Measurements from ENCODE around the gene CFD.
"Not testable (repeated sequence)": the region's sequence is repeated elsewhere in the genome, so short reads cannot be mapped to it uniquely, and the experiment has no call there.

Gene CFD

DNA sequence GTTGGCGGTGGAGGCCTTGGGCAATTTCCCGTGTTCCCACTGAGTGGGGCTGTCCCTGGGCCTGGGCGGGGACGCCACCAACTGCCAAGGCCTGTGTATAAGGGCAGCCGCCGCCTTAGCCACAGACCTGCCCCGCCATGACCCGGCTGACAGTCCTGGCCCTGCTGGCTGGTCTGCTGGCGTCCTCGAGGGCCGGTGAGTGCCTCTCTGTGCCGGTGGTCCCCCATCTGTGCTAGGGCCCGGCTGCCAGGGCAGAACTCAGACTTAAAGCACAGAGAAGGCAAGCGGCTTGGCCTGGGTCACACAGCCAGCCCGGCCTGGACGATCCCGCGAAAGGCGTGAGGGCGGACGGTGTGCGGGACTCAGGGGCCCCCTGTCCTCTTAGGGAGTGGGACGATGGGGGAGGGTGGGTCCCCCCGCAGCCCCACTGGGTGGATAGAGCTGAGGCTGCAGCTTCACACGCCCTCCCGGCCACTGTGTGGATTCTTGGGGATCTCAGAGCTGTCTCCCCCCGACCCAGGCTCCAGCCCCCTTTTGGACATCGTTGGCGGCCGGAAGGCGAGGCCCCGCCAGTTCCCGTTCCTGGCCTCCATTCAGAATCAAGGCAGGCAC, 31.6 kb upstream of the CFD start, which contains the start of gene AZU1:
Gene AZU1, plus strand, starts transcription at position 128 of the 612 bp plus-strand sequence. Its CDS starts 10 bp downstream, at position 138.
- 87 to 90% methylated on average over 18 to 33 of the region's 33 CpGs for WGBS, 2 experiments (ENCODE audit: insufficient coverage in 2 of 2)
- H3K9me3 ChIP-seq (ENCODE audit: control insufficient read depth, low read length), result no peaks in the 10 kb centered on the region
- no peak within 1 kb of the TSS for H3K4me3 ChIP-seq (ENCODE audit: extremely low read depth, insufficient read depth, low read length, poor library complexity, severe bottlenecking)
- H3K4me1 ChIP-seq (ENCODE audit: control insufficient read depth, insufficient read depth, low read length, poor library complexity, severe bottlenecking), result no peaks in the 10 kb centered on the region
- H3K27ac ChIP-seq (ENCODE audit: low read depth, low read length, severe bottlenecking), result no peak within 1 kb of the TSS
- no peaks in the 10 kb centered on the region for H3K36me3 ChIP-seq (ENCODE audit: control insufficient read depth, insufficient read depth, low read length)

DNA sequence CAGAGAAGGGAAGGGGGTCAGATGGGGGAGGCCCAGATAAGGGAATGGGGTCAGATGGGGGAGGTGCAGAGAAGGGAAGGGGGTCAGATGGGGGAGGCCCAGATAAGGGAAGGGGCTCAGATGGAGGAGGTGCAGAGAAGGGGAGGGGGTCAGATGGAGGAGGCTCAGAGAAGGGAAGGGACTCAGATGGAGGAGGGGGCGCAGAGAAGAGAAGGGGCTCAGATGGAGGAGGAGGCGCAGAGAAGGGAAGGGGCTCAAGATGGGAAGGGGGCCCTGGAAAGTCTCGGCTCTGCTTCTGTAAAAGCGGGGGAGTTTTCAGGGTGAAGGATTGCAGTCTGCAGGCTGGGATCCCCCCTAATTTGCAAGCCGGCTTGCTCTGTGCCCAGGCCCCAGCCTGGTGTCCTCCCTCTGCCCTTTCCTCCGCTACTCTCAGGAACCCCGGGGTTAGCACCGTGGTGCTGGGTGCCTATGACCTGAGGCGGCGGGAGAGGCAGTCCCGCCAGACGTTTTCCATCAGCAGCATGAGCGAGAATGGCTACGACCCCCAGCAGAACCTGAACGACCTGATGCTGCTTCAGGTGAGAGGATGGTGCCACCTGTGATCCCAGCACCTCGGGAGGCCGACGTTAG, 30.2 kb upstream of the CFD start:
- Histone ChIP-seq H3K4me3 (ENCODE audit: extremely low read depth, insufficient read depth, low read length, poor library complexity, severe bottlenecking) (no peak overlapping the region), H3K9me3 (ENCODE audit: control insufficient read depth, low read length) (no peaks in the 10 kb centered on the region), H3K36me3 (ENCODE audit: control insufficient read depth, insufficient read depth, low read length) (no peaks in the 10 kb centered on the region), H3K27ac (ENCODE audit: low read depth, low read length, severe bottlenecking) (no peak overlapping the region), H3K4me1 (ENCODE audit: control insufficient read depth, insufficient read depth, low read length, poor library complexity, severe bottlenecking) (no peaks in the 10 kb centered on the region)
- WGBS, 2 experiments (ENCODE audit: insufficient coverage in 2 of 2), result 80 to 84% methylated on average over 8 to 18 of the region's 18 CpGs

DNA sequence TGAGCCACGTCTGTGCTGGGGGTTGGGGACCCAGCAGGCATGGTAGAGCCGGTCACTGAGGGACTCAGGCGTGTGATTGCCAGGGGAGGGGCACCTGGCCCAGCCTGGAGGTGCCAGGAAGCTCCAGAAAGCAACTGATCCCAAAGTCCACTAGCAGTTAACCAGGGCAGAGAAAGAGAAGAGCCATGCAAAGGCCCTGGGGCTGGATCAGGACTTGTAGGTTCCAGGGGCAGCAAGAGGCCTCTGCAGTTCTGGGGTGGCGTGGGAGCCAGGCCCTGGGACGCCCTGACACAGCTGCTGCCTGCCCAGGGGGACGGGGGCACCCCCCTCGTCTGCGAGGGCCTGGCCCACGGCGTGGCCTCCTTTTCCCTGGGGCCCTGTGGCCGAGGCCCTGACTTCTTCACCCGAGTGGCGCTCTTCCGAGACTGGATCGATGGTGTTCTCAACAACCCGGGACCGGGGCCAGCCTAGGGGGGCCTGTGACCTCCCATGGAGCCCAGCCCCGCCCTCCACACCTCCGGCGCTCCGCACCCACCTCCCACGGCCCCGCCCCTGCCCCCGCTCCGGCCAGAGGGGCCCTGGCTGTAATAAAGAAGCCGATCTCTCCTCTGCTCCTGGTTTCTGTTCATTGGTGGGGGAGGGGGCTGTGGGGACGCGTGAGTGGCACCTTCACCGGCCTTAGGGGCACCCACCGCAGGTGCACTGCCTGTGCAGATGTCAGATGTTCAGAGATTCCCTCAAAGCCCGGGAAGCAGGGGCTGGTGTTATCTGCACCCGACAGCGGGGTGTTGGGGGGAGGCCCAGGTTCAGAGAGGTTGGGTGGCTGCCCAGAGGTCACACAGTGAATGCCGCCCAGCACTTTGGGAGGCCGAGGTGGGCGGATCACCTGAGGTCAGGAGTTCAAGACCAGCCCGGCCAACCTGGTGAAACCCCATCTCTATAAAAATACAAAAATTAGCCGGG, 27.8 kb upstream of the CFD start:
- Histone ChIP-seq H3K4me1 (ENCODE audit: control insufficient read depth, insufficient read depth, low read length, poor library complexity, severe bottlenecking) (no peaks in the 10 kb centered on the region), H3K9me3 (ENCODE audit: control insufficient read depth, low read length) (no peaks in the 10 kb centered on the region), H3K27ac (ENCODE audit: low read depth, low read length, severe bottlenecking) (no peak overlapping the region), H3K4me3 (ENCODE audit: extremely low read depth, insufficient read depth, low read length, poor library complexity, severe bottlenecking) (no peak overlapping the region), H3K36me3 (ENCODE audit: control insufficient read depth, insufficient read depth, low read length) (no peaks in the 10 kb centered on the region)
- WGBS, 2 experiments (ENCODE audit: insufficient coverage in 2 of 2), result 81 to 82% methylated on average over 32 to 37 of the region's 38 CpGs

- no peaks in the 10 kb centered on the region for H3K9me3 ChIP-seq (ENCODE audit: control insufficient read depth, low read length)
- no peak overlapping the region for H3K4me3 ChIP-seq (ENCODE audit: extremely low read depth, insufficient read depth, low read length, poor library complexity, severe bottlenecking)
- no peak overlapping the region for H3K27ac ChIP-seq (ENCODE audit: low read depth, low read length, severe bottlenecking)
- no peaks in the 10 kb centered on the region for H3K4me1 ChIP-seq (ENCODE audit: control insufficient read depth, insufficient read depth, low read length, poor library complexity, severe bottlenecking)
- H3K36me3 ChIP-seq (ENCODE audit: control insufficient read depth, insufficient read depth, low read length), result no peaks in the 10 kb centered on the region
- WGBS, 2 experiments (ENCODE audit: insufficient coverage in 2 of 2), result 91 to 95% methylated on average over 23 of the region's 24 CpGs
These were observed 25.2 kb upstream of the CFD start for GRCh38 chr19:834216-834615.

DNA sequence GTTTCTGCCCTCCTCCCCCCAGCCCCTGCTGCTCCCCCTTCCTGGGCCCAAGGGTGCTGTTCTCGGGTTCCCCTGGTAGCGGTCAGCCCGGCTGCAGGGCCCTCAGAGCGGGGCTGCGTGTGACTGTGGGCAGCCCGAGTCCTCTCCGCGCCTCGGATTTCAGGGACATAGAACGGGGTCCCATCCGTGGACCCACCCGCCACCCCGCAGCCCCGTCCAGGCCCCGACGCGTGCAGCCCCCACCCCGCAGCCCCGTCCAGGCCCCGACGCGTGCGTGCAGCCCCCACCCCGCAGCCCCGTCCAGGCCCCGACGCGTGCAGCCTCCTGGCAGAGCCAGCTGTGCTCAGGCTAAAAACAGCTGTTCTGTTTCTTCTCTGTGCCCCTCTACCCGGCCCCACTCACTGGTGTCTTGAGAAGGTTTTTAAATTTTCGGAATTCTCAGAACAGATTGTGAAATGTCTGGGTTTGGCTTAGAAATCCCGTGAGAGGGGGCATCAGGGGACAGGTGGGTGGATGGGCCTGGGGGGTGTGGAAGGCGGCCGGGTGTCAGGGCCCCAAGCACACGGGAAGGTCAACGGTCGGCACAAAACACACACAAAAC, 24.2 kb upstream of the CFD start:
- Histone ChIP-seq H3K4me3 (ENCODE audit: extremely low read depth, insufficient read depth, low read length, poor library complexity, severe bottlenecking) (no peak overlapping the region), H3K36me3 (ENCODE audit: control insufficient read depth, insufficient read depth, low read length) (no peaks in the 10 kb centered on the region), H3K9me3 (ENCODE audit: control insufficient read depth, low read length) (no peaks in the 10 kb centered on the region), H3K4me1 (ENCODE audit: control insufficient read depth, insufficient read depth, low read length, poor library complexity, severe bottlenecking) (no peaks in the 10 kb centered on the region), H3K27ac (ENCODE audit: low read depth, low read length, severe bottlenecking) (no peak overlapping the region)
- 86 to 91% methylated on average over 27 to 30 of the region's 36 CpGs for WGBS, 2 experiments (ENCODE audit: insufficient coverage in 2 of 2)

- Histone ChIP-seq H3K4me3 (ENCODE audit: extremely low read depth, insufficient read depth, low read length, poor library complexity, severe bottlenecking) (no peak within 1 kb of the TSS), H3K9me3 (ENCODE audit: control insufficient read depth, low read length) (no peaks in the 10 kb centered on the region), H3K27ac (ENCODE audit: low read depth, low read length, severe bottlenecking) (no peak within 1 kb of the TSS), H3K4me1 (ENCODE audit: control insufficient read depth, insufficient read depth, low read length, poor library complexity, severe bottlenecking) (peaks cover 4% of the 10 kb centered on the region), H3K36me3 (ENCODE audit: control insufficient read depth, insufficient read depth, low read length) (no peaks in the 10 kb centered on the region)
- 83% methylated on average over 20 to 21 of the region's 24 CpGs for WGBS, 2 experiments (ENCODE audit: insufficient coverage in 2 of 2)
These were observed 18.8 kb upstream of the CFD start, which contains the start of gene PRTN3 for GRCh38 chr19:840519-841206. Gene PRTN3, plus strand, starts transcription at chr19:840999. Its CDS starts 10 bp downstream, at chr19:841009.

GRCh38 chr19:842802-843179, 16.7 kb upstream of the CFD start:
- 81 to 89% methylated on average over 5 of the region's 7 CpGs for WGBS, 2 experiments (ENCODE audit: insufficient coverage in 2 of 2)
- not testable (repeated sequence) for H3K36me3 ChIP-seq (ENCODE audit: control insufficient read depth, insufficient read depth, low read length); H3K9me3 ChIP-seq (ENCODE audit: control insufficient read depth, low read length); H3K27ac ChIP-seq (ENCODE audit: low read depth, low read length, severe bottlenecking); H3K4me1 ChIP-seq (ENCODE audit: control insufficient read depth, insufficient read depth, low read length, poor library complexity, severe bottlenecking); H3K4me3 ChIP-seq (ENCODE audit: extremely low read depth, insufficient read depth, low read length, poor library complexity, severe bottlenecking)

- H3K36me3 ChIP-seq (ENCODE audit: control insufficient read depth, insufficient read depth, low read length), result no peaks in the 10 kb centered on the region
- H3K4me3 ChIP-seq (ENCODE audit: extremely low read depth, insufficient read depth, low read length, poor library complexity, severe bottlenecking), result peak overlapping the region; percentile 8
- H3K27ac ChIP-seq (ENCODE audit: low read depth, low read length, severe bottlenecking), result no peak overlapping the region
- H3K9me3 ChIP-seq (ENCODE audit: control insufficient read depth, low read length), result no peaks in the 10 kb centered on the region
- H3K4me1 ChIP-seq (ENCODE audit: control insufficient read depth, insufficient read depth, low read length, poor library complexity, severe bottlenecking), result peaks cover 4% of the 10 kb centered on the region
- WGBS, 2 experiments (ENCODE audit: insufficient coverage in 2 of 2), result 10 to 11% methylated on average over 26 to 34 of the region's 46 CpGs
These were observed 16.2 kb upstream of the CFD start for GRCh38 chr19:843180-843835.

- 13 to 16% methylated on average over 28 to 30 of the region's 70 CpGs for whole genome bisulfite sequencing, 2 experiments (ENCODE audit: insufficient coverage in 2 of 2)
- Histone ChIP-seq H3K27ac (ENCODE audit: low read depth, low read length, severe bottlenecking) (no peak overlapping the region), H3K4me1 (ENCODE audit: control insufficient read depth, insufficient read depth, low read length, poor library complexity, severe bottlenecking) (peaks cover 4% of the 10 kb centered on the region), H3K4me3 (ENCODE audit: extremely low read depth, insufficient read depth, low read length, poor library complexity, severe bottlenecking) (peak overlapping the region; percentile 8), H3K9me3 (ENCODE audit: control insufficient read depth, low read length) (no peaks in the 10 kb centered on the region), H3K36me3 (ENCODE audit: control insufficient read depth, insufficient read depth, low read length) (no peaks in the 10 kb centered on the region)
These were observed 15.5 kb upstream of the CFD start for GRCh38 chr19:843836-844545.
